Activated T-cell treated with anti-CD3 and anti-CD28 coated beads, Interleukin-2, amount 50 U/mL, for 72 hours (primary cell): ENCODE data around the gene METTL18. TPM values are rescaled to one million over a fixed set of nuclear protein-coding genes. Genes with fewer than 3 reads are reported as not detected.

Source experiments
- ATAC-seq, 2 donors: fragments of 150-1000 bp; cut with Tn5 transposase; replicated peaks in 1 of 2; 2 replicates each; pipeline ENCODE4 v1.10.0; 2021; ENCODE audit warnings: moderate library complexity in 2 of 2, mild to moderate bottlenecking in 1 of 2
- DNase-seq, 2 donors: peaks; one replicate each; pipeline ENCODE4 v3.0.0; 2021 to 2022; ENCODE audit warnings: mixed read lengths in 1 of 2
- H3K27ac Mint-ChIP-seq: one replicate; pipeline ENCODE4 v1.8.0; 2022; ENCODE audit warnings: mild to moderate bottlenecking, moderate library complexity, mixed read lengths
- H3K27me3 Mint-ChIP-seq: one replicate; pipeline ENCODE4 v1.8.0; 2022; ENCODE audit warnings: low read depth, mixed read lengths
- H3K36me3 Mint-ChIP-seq, 2 donors: one replicate each; pipeline ENCODE4 v1.8.0; 2022; ENCODE audit warnings: mixed read lengths in 2 of 2, mild to moderate bottlenecking in 1 of 2; ENCODE audit not compliant: insufficient read depth in 2 of 2
- H3K4me1 Mint-ChIP-seq: one replicate; pipeline ENCODE4 v1.8.0; 2022; ENCODE audit warnings: low read depth, mixed read lengths
- H3K4me3 Mint-ChIP-seq, 2 donors: one replicate each; pipeline ENCODE4 v1.8.0; 2022; ENCODE audit warnings: mild to moderate bottlenecking in 2 of 2, mixed read lengths in 2 of 2, moderate library complexity in 2 of 2
- H3K9me3 Mint-ChIP-seq, 2 donors: one replicate each; pipeline ENCODE4 v1.8.0; 2022; ENCODE audit warnings: mixed read lengths in 2 of 2
- total RNA-seq, 2 donors: library from RNA; stranded (reverse); gene quantifications; one replicate each; pipeline ENCODE4 v1.2.3, GENCODE V29; 2022

The METTL18 gene
- total RNA-seq, 2 donors from 2014 or later, result 11.7 to 12.1 TPM

GRCh38 chr1:169776440-169776839 is 18.3 kb downstream of the METTL18 start:
- H3K27ac Mint-ChIP-seq, result no peak overlapping the region
- no peak overlapping the region for H3K4me3 Mint-ChIP-seq
- no peaks in the 10 kb centered on the region for H3K4me1 Mint-ChIP-seq
- no peaks in the 10 kb centered on the region for H3K9me3 Mint-ChIP-seq
- no peak for ATAC-seq
- H3K36me3 Mint-ChIP-seq, result no peaks in the 10 kb centered on the region
- no peak for DNase-seq
- no peaks in the 10 kb centered on the region for H3K27me3 Mint-ChIP-seq

DNA sequence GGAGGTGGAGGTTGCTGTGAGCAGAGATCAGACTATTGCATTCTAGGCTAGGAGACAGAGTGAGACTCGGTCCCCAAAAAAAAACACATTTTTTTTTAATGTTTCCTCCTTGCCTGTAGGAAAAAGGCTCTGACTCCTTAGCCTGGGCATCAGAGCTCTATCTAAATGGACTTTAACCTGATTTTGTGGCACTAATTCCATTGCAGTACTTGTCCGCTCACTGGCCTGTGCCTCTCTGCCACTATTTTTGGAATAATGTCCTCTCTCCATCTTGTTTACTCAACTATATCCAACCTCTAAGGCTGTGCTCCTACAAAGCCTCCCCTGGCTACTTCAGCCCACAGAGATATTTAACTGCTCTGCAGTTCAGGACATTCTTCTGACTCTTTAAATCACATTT is 26.5 kb downstream of the METTL18 start:
- Mint-ChIP-seq H3K36me3 (no peaks in the 10 kb centered on the region), H3K9me3 (no peaks in the 10 kb centered on the region), H3K27me3 (peaks cover 7% of the 10 kb centered on the region), H3K4me1 (no peaks in the 10 kb centered on the region), H3K4me3 (no peak overlapping the region), H3K27ac (no peak overlapping the region)
- ATAC-seq, result no peak
- no peak for DNase-seq

DNA sequence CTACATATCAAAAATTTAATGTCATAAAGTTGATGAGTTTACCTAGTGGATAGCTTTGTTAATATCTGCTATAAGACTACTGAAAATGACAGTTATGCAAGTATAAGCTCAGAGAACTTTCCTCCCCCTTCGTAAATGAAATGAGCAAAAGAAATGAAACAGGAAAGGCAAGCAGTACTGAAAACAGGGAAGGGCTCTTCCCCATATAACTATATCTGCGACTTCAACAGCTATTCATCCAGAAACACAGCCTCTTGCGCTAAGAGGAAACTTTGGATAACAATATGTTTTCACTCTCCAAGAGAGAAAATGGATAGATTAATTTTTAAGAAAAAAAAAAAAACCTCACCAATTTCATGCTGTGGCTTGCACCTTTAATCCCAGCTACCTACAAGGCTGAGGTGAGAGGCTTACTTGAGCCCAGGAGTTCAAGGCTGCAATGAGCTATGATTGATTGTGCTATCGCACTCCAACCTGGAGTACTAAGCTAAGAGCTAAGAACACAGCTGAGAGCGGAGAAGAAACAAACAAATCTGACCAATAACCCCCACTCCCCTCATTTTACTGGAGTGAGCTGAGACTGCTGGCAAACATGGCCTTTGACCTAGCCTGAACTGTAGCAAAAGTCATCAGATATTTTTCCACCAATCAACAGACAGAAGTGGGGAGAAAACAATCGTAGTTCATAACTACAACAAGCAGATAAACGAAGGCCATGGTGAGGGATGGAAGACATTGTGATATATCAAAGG is 29.0 kb downstream of the METTL18 start:
- DNase-seq (no peak), ATAC-seq (no peak)
- H3K36me3 Mint-ChIP-seq, result no peaks in the 10 kb centered on the region
- no peaks in the 10 kb centered on the region for H3K4me1 Mint-ChIP-seq
- no peak overlapping the region for H3K4me3 Mint-ChIP-seq
- peaks cover 7% of the 10 kb centered on the region for H3K27me3 Mint-ChIP-seq
- H3K27ac Mint-ChIP-seq, result no peak overlapping the region
- H3K9me3 Mint-ChIP-seq, result no peaks in the 10 kb centered on the region

DNA sequence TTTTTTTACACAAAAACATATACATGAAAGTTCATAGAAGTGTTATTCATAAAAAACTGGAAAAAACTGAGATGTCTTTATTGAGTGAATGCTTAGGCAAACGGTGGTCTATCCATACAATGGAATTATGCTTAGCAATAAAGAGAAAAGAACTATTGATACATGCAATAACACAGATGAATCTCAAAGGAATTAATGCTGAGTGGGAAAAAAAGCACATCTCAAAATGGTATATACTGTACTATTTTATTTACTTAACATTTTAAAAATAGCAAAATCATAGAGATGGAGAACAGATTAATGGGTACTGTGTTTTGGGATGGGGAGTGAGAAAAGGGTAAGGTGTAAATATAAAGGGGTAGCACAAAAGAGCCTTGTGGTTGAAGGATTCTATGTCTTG is 29.8 kb downstream of the METTL18 start:
- Mint-ChIP-seq H3K4me3 (no peak overlapping the region), H3K9me3 (no peaks in the 10 kb centered on the region), H3K27ac (no peak overlapping the region), H3K36me3 (no peaks in the 10 kb centered on the region), H3K27me3 (peaks cover 7% of the 10 kb centered on the region), H3K4me1 (no peaks in the 10 kb centered on the region)
- DNase-seq, result no peak
- no peak for ATAC-seq

DNA sequence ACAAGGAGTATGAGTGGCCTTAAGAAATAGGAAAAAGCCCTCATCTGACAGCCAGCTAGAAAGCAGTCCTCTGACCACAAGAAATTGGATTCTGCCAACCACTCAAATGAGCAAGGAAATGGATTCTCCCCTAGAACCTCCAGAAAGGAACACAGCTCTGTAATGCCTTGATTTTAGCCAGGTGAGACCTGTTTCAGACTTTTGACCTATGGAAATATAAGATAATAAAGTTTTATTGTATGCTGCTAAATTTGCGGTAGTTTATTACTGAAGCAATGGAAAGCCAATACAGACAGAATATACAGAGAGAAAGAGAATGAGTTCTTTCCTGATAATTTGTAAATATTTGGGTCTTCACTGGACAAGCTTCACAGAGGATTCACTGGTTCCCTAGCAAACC is 32.0 kb downstream of the METTL18 start:
- Mint-ChIP-seq H3K27ac (no peak overlapping the region), H3K4me3 (no peak overlapping the region)
- DNase-seq, result no peak

DNA sequence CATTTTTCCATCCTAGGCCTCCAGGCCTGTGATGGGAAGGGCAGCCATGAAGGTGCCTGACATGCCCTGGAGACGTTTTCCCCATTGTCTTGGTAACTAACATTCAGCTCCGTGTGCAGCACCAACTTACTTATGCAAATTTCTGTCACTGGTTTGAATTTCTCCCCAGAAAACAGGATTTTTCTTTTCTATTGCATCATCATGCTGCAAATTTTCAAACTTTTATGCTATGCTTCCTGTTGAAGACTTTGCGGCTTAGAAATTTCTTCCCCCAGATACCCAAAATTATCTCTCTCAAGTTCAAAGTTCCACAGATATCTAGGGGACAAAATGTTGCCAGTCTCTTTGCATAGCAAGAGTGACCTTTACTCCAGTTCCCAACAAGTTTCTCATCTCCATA is 35.7 kb downstream of the METTL18 start:
- ATAC-seq (no peak), DNase-seq (no peak)
- H3K9me3 Mint-ChIP-seq, result peaks cover 1 to 3% of the 10 kb centered on the region in 2 donors
- no peak overlapping the region for H3K27ac Mint-ChIP-seq
- no peaks in the 10 kb centered on the region for H3K27me3 Mint-ChIP-seq
- H3K36me3 Mint-ChIP-seq, result no peaks in the 10 kb centered on the region
- no peaks in the 10 kb centered on the region for H3K4me1 Mint-ChIP-seq
- no peak overlapping the region for H3K4me3 Mint-ChIP-seq

More for the DNA sequence above, 32.0 kb downstream of the METTL18 start:
- Mint-ChIP-seq H3K9me3 (peaks cover 1 to 3% of the 10 kb centered on the region in 2 donors), H3K36me3 (no peaks in the 10 kb centered on the region), H3K27me3 (peaks cover 7% of the 10 kb centered on the region), H3K4me1 (no peaks in the 10 kb centered on the region)
- no peak for ATAC-seq

DNA sequence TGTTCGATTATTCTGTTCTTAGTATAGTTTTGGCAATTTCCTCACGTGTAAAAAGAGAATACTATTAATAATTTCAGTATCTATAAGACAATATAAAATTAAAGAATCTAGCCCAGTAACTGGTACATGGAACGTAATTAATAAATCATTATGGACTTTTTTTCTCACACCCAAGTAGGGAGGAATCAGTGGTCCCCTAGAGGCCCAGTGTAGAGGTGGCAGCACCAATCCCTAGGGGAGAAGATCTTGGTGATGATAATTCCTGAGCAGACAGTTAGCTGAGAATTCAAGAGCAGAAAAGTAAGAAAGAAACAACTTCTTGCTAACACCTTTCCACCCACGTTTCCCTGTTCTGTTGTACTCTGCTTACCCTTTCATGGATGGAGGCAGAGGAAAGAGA is 41.2 kb downstream of the METTL18 start:
- Mint-ChIP-seq H3K27me3 (no peaks in the 10 kb centered on the region), H3K4me1 (no peaks in the 10 kb centered on the region), H3K9me3 (no peaks in the 10 kb centered on the region), H3K4me3 (no peak overlapping the region), H3K36me3 (no peaks in the 10 kb centered on the region), H3K27ac (no peak overlapping the region)
- ATAC-seq (no peak), DNase-seq (no peak)

GRCh38 chr1:169750041-169750440 is 44.7 kb downstream of the METTL18 start:
- Mint-ChIP-seq H3K27me3 (no peaks in the 10 kb centered on the region), H3K4me1 (no peaks in the 10 kb centered on the region), H3K9me3 (no peaks in the 10 kb centered on the region), H3K4me3 (no peak overlapping the region), H3K27ac (no peak overlapping the region), H3K36me3 (no peaks in the 10 kb centered on the region)
- ATAC-seq, result no peak
- DNase-seq, result no peak

DNA sequence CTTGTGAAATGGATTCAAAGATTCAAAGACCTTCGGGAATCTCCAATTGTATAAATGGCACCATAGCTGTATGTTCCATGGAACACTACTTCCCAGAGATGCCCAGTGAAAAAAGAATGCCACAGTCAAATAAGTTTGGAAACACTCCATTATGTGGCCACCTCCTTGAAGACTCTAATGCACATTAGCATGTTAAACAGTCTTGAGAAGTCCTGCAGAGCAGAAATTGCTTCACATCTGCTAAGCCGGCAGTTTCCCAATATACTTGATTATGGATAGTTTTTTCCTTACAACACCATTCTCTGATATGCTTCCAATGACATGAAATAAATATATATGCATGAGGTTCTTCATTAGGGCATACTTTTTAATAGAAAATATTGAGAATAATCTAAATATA is 48.2 kb downstream of the METTL18 start:
- DNase-seq (no peak), ATAC-seq (no peak)
- Mint-ChIP-seq H3K36me3 (no peaks in the 10 kb centered on the region), H3K9me3 (peaks cover 3 to 5% of the 10 kb centered on the region in 2 donors), H3K4me3 (no peak overlapping the region), H3K4me1 (no peaks in the 10 kb centered on the region), H3K27me3 (no peaks in the 10 kb centered on the region), H3K27ac (no peak overlapping the region)

DNA sequence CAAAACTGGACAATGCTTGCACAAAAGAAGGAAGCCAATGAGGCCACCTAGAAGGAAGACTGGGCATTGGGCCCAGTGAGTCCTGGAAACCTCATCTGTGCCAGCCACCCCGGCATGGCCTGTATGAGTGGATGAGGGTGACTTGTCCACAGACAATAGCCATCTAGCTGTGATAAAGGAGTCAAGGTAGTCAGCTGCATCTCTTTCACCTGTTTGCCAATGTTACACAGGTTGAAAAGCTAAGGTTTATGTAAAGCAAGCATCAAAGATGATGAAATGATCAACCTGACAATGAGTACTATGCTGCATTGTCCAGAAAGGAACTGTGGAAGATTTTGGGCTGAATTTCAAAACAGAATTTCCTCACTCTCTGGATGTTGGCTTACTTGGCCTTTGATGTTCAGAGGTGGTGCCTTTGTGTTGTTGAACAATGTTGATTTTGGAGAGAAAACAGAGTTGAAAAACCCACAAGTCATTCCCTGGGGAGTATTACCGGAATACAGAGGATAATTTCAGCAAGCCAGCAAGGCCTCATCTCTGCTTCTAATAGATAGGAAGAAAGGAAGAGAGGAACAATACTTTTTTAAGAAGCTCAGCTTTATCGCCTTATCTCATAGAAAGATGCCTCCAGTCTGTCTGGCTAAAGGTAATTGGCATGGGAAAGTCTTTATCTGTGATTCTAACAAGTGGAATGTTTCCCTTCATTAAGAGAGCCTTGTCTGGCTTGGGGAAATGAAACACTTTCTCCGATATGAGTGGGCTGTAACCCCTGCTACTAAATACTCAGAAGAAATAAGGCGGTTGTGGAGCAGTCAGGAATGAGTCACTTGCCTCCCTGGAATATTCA is 49.5 kb downstream of the METTL18 start:
- no peak for ATAC-seq
- Mint-ChIP-seq H3K4me1 (no peaks in the 10 kb centered on the region), H3K27ac (no peak overlapping the region), H3K36me3 (no peaks in the 10 kb centered on the region), H3K27me3 (peaks cover 6% of the 10 kb centered on the region), H3K4me3 (no peak overlapping the region), H3K9me3 (peaks cover 3 to 5% of the 10 kb centered on the region in 2 donors)
- no peak for DNase-seq

Other genes starting within 250 kb of the METTL18 start
- 10 to 100 TPM; 37.4 to 81.5 TPM for gene F5, start 208.4 kb downstream of the METTL18 start, total RNA-seq
- 1 to 10 TPM; 1.6 to 3.6 TPM for gene SELP, start 164.8 kb downstream of the METTL18 start, total RNA-seq
- 100 to 1,000 TPM; 211 to 331 TPM for gene SELL, start 83.3 kb downstream of the METTL18 start, total RNA-seq
- gene SELE, start 60.8 kb downstream of the METTL18 start, total RNA-seq, result not detected
- gene SCYL3, start 99.0 kb upstream of the METTL18 start, total RNA-seq, result 10 to 100 TPM; 17.9 to 19.1 TPM